ENCODE measurements around the gene GPRC5C.

DNA sequence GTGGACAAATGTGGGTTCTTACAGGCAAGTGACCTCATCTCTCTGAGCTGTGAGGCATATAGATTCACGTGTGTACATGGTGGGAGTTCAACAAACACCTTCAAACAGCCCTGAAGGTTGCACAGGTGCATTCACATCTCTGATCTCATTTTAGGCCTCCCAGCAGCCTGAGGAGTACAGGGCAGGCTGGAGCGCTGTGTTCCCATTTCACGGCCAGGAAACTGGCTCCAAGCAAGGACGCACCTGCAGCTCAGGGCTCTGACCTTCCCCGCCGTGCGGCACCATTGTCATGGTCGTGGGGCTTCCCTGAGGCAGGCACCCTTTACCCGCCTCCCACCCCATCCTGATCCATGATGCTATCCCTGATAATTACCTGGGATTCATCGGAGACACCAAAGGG is 29.7 kb downstream of the GPRC5C start:
- TF ChIP-seq FOXK1 (CRISPR knock-in tag; IDR thresholded peaks at IDR 0.05; ENCODE audit: borderline replicate concordance, low read depth) = no peak
- no peak for TF ChIP-seq CREB1 (IDR thresholded peaks at IDR 0.05)
- TF ChIP-seq CREB1 (CRISPR knock-in tag; IDR thresholded peaks at IDR 0.05) = no peak
- TF ChIP-seq YY1 (IDR thresholded peaks at IDR 0.05; ENCODE audit: insufficient read depth, insufficient replicate concordance, low read depth, low read length) = no peak
- TF ChIP-seq FOXP1 (IDR thresholded peaks at IDR 0.05) = no peak
- no peak for TF ChIP-seq FOXP1 (CRISPR knock-in tag; IDR thresholded peaks at IDR 0.05)

Data from HepG2 (cell line).